Medulla oblongata (tissue), 1 donor: ENCODE data around the gene RSPH9.

Experiments used
- DNase-seq: peaks from one replicate; pipeline ENCODE4 v3.0.0-alpha.2; 2015; ENCODE audit errors: extremely low spot score

Gene RSPH9

GRCh38 chr6:43709654-43710303 is 64.9 kb downstream of the RSPH9 start:
- DNase-seq = no peak

- no peak for DNase-seq
These were observed 65.7 kb downstream of the RSPH9 start for GRCh38 chr6:43710576-43710975.

- DNase-seq = no peak
These were observed 67.7 kb downstream of the RSPH9 start for GRCh38 chr6:43712579-43712978.

GRCh38 chr6:43713643-43714310 is 68.9 kb downstream of the RSPH9 start:
- no peak for DNase-seq

GRCh38 chr6:43714311-43715055 is 69.6 kb downstream of the RSPH9 start:
- DNase-seq = no peak

- no peak for DNase-seq
These were observed 70.4 kb downstream of the RSPH9 start for GRCh38 chr6:43715056-43715788.

- peak; percentile 35 for DNase-seq
These were observed 71.3 kb downstream of the RSPH9 start for GRCh38 chr6:43716099-43716498.

GRCh38 chr6:43717389-43717788 is 72.6 kb downstream of the RSPH9 start:
- no peak for DNase-seq

GRCh38 chr6:43717822-43718221 is 73.0 kb downstream of the RSPH9 start:
- DNase-seq = no peak

GRCh38 chr6:43718387-43719105 is 73.7 kb downstream of the RSPH9 start:
- no peak for DNase-seq

- no peak for DNase-seq
These were observed 74.7 kb downstream of the RSPH9 start for GRCh38 chr6:43719511-43719910.

- DNase-seq = no peak
These were observed 76.2 kb downstream of the RSPH9 start for GRCh38 chr6:43720999-43721398.
